SU-DHL-6 (cell line): ENCODE data around the gene CEP43.

Source experiments
- EZH2phosphoT487 ChIP-seq: fragments of 200-600 bp; sonication (generic), shearing (Covaris generic); conservative IDR thresholded peaks from 2 replicates; pipeline ENCODE4 v1.6.1; 2018; ENCODE audit warnings: mild to moderate bottlenecking, antibody characterized with exemption, low read length, moderate library complexity, mixed read lengths
- TF ChIP-seq, protein P1 (sequence below): fragments of 200-600 bp; sonication (generic); IDR thresholded peaks from one replicate; pipeline ENCODE4 v1.5.1; 2017; ENCODE audit warnings: antibody characterized with exemption, mild to moderate bottlenecking, low read length, moderate library complexity; ENCODE audit not compliant: insufficient read depth, poor library complexity, severe bottlenecking

DNA sequence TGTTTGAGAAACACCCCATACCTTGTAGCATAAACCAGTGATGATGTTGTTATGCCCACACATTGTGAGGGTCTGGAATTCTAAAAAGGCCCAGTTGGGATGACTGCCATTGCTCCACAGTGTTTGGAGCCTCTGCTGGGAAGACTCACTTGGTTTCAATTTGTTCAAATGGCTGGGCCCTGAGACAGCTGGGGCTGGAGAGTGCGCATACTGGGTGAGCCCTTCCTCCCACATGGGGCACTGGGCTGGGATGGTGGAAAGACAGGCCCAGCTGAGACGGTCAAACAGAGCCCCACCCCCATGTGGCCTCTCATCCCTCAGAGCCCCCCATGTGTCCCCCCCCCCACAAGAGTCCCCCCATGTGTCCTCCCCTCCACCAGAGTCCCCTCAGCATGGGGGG, 22.6 kb upstream of the CEP43 start:
- TF ChIP-seq, protein P1, sequence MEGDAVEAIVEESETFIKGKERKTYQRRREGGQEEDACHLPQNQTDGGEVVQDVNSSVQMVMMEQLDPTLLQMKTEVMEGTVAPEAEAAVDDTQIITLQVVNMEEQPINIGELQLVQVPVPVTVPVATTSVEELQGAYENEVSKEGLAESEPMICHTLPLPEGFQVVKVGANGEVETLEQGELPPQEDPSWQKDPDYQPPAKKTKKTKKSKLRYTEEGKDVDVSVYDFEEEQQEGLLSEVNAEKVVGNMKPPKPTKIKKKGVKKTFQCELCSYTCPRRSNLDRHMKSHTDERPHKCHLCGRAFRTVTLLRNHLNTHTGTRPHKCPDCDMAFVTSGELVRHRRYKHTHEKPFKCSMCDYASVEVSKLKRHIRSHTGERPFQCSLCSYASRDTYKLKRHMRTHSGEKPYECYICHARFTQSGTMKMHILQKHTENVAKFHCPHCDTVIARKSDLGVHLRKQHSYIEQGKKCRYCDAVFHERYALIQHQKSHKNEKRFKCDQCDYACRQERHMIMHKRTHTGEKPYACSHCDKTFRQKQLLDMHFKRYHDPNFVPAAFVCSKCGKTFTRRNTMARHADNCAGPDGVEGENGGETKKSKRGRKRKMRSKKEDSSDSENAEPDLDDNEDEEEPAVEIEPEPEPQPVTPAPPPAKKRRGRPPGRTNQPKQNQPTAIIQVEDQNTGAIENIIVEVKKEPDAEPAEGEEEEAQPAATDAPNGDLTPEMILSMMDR, result no peak
- TF ChIP-seq EZH2phosphoT487, result no peak
